Measurements from ENCODE around the gene RETSAT.
"Not testable (repeated sequence)": the region's sequence is repeated elsewhere in the genome, so short reads cannot be mapped to it uniquely, and the experiment has no call there.

The RETSAT gene

DNA sequence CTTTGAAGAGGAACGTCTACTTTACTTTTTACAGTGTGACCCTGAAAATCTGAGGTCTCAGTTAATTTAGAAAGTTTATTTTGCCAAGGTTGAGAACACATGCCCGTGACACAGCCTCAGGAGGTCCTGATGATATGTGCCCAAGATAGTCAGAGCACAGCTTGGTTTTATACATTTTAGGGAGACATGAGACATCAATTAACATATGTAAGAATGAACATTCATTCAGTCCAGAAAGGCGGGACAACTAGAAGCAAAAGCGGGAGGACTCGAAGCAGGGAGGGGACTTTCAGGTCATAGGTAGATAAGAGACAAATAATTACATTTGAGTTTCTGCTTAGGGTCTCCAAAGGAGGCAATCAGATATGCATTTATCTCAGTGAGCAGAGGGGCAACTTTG, 23.9 kb upstream of the RETSAT start:
- no peak for DNase-seq (ENCODE audit: low spot score)

GRCh38 chr2:85377083-85377482, 22.8 kb upstream of the RETSAT start:
- DNase-seq (ENCODE audit: low spot score) = no peak

DNA sequence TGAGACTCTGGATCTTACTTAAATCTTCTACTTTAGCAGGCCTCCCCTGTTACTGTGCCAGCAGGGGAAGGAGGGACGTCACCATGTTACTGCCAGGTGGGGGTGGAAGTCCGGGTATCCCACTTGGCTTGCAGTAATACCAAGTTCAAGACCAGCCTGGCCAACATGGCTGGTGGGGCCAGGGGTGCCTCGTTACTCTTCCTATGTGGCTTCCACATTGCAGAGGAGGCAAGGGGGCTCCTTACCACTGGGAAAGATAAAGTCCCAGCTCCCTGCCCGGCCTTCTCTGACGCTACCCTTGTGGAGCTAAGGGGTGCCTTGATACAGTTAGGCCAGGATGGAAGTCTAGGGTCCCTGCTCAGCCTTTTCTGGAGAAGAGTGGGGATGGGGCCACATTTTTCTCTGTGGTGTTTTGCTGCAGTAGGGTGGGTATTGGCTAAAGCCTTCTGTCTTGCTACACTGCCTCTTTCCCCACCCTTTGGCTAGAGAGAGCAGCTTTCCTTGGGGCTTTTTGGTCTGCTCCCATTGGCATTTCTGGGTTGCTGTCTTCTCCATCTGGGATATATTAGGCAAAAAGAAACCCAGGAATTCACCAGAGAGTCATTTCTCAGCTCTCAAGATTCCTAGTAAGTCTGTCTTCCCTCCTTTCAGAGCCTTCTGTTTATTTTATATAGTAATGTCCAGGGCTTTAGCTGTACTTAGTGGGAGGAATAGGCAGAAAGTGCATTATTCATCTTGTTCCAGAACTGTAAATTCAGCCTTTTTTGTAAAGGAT, 22.1 kb upstream of the RETSAT start:
- no peak for DNase-seq (ENCODE audit: low spot score)

- DNase-seq (ENCODE audit: low spot score) = no peak
Measured at GRCh38 chr2:85371045-85371444, 16.7 kb upstream of the RETSAT start.

- DNase-seq (ENCODE audit: low spot score) = no peak
Measured at GRCh38 chr2:85369500-85369899, 15.2 kb upstream of the RETSAT start.

GRCh38 chr2:85368921-85369320, 14.6 kb upstream of the RETSAT start:
- DNase-seq (ENCODE audit: low spot score) = no peak

- DNase-seq (ENCODE audit: low spot score) = no peak
Measured at GRCh38 chr2:85367180-85367579, 12.9 kb upstream of the RETSAT start.

DNA sequence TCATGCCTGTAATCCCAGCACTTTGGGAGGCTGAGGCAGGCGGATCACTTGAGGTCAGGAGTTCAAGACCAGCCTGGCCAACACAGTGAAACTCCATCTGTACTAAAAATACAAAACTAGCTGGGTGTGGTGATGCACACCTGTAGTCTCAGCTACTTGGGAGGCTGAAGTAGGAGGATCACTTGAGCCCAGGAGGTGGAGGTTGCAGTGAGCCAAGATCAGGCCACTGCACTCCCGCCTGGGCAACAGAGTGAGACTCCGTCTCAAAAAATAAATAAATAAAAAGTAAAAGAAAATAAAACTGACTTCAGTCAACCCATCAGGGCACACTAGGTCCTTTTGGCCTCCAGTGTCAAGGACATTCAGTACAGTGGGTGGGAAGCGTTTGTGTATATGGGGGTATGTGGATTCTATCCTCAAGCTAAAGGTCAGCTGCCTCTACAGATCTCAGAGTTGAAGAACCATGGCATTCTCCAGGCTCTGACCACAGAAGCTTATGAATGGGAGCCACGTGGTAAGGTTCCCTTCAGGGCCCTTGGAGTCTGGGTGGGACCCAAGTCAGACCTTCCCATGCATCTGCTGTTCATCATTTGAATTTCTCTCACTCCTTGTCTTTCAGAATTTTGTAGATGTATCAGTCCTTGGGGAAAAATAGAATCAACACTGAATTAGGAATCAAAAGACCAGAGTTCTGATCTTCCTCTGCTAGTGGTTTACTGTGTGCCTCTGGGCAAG, 8.5 kb upstream of the RETSAT start:
- not testable (repeated sequence) for DNase-seq (ENCODE audit: low spot score)

DNA sequence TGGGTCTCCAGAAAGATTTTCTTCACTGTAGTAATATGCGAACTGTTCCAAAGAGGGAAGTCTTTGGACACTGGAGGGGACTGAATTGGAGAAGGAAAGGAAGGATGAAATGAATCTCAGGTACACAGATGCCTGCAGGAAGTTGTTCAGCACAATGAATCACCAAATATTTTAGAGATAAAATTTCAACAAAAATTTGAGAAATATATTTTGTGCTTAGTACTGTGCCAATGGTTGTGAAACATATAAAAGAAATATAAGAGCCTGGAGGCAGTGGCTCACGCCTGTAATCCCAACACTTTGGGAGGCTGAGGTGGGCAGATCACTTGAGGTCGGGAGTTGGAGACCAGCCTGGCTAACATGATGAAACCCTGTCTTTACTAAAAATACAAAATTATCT, 3.4 kb upstream of the RETSAT start:
- DNase-seq (ENCODE audit: low spot score) = no peak

DNA sequence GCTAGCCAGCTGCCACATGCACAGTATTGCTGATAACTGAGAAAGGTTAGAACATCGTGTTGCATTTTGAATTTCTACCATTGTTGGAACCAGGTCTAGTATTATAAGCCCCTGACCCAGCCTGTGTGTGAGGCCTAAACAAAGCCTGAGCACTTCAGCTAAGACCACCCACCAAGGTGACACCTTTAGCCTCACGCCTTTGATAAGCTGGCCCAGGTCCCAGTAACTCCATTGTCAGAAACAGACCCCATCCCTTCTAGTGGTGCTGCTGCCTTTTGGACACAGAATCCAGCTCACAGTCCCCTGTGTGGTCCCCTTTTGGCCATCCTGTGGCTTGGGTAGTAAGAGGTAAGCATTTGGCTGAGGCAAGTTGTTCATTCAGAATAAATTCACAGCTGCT, 1.9 kb upstream of the RETSAT start:
- no peak for DNase-seq (ENCODE audit: low spot score)

- no peak for DNase-seq (ENCODE audit: low spot score)
Measured at GRCh38 chr2:85355521-85355920, 1.2 kb upstream of the RETSAT start.

GRCh38 chr2:85355073-85355410, 714 bp upstream of the RETSAT start:
- no peak for DNase-seq (ENCODE audit: low spot score)

GRCh38 chr2:85353876-85354285, 447 bp downstream of the RETSAT start:
- DNase-seq (ENCODE audit: low spot score) = no peak

DNA sequence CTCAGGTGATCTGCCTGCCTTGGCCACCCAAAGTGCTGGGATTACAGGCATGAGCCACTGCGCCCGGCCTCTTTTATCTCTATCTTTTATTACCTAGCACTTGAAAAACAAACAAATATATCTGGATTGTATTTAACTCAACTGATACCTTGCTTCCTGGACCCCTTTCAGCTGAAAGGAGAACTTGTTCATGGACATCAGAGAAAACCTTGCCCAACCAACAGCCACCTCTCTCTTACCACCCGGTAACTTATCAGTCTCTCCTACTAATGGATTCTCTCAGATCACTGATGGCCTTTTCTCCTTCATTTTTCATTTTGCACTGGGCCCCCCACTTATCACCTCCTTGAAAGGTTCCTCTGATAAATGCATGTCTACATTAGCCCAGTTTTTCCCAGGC, 6.7 kb downstream of the RETSAT start:
- no peak for DNase-seq (ENCODE audit: low spot score)

GRCh38 chr2:85344356-85344954, 9.9 kb downstream of the RETSAT start:
- DNase-seq (ENCODE audit: low spot score) = no peak

- not testable (repeated sequence) for DNase-seq (ENCODE audit: low spot score)
Measured at GRCh38 chr2:85343207-85343895, 11.0 kb downstream of the RETSAT start.

DNA sequence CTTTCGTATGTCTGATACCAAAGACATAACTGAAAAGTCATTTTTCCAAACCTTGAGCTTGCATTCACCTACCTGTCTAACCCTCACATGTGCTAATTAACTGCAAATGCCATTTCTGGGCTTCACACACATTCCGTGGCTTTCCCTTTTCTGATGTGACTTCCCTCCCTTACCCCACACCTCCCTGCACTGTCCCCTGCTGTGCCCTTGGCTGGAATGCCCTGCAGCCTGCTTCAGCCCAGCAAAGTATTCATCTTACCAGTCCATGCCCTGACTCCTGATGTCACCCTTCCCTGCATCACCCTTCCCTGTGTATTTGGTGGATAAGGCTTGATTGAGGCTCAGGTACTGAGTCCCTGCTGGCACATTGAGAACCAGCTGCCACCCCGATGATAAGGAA, 12.2 kb downstream of the RETSAT start:
- no peak for DNase-seq (ENCODE audit: low spot score)

DNA sequence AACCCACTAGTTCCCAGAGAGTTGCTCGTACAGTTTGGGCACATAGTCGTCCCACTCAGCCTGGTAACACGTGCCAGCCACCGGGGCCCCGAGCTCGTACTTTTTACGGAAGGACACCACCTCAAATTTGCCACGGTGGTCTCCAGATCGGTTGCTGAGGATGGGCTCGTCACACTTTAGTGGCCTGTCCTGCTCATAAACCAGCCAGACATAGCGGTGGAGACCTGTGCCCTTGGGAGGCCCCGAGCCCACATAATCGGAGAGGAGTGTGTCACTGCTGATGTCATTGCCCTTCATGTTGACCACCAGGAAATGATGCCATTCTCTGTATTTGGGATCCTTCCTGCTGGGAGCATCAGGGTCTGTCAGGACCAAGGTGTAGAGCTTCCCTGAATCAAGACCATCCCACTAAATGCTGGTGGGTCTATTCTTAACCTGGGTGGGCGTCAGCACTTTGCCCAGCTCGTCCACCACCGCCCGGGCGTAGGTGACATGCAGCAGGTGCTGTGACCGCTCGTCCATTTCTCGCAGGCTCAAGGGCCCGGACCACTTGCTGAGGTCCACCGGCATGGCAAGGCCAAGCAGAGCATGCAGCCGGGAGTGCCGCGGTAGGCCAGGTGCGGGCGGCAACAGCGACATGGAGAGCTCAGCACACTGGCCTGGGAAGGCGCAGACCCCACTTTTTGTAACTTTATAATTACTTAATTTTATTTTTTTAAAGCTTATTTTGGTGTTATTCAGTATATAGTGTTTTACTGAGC, 12.9 kb downstream of the RETSAT start:
- no peak for DNase-seq (ENCODE audit: low spot score)

DNA sequence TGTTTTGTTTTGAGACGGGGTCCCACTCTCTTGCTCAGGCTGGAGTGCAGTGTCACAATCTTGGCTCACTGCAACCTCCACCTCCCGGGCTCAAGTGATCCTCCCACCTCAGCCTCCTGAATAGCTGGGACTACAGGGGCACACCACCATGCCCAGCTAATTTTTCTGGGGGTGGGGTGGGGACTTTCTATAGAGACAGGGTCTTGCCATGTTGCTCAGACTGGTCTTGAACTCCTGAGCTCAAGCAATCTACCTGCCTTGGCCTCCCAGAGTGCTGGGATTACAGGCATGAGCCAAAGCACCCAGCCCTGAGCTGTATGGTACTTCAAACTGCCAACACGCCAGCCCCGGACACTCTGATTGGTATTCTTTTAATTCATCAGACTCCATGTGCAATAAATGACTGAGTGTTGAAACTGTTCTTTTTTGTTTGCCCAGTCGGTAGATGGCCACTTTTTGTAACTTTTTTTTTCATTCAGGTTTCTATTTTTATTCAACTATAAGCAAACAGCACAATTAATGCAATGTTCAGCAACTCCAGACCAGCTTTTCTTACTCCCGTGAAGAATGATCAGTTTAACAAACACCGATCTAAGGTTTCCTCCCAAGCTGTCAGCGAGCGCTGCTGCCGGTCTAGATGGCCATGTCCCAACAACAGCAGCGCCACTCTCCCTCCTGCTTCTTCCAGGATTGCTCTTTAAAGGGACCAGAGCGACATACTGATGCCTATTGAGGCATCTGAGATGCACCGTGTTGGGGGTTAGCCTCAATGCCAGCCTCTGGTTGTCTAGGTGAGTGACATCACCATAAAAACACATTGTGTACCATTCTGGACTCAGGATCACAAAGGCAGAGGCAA, 14.1 kb downstream of the RETSAT start:
- DNase-seq (ENCODE audit: low spot score) = no peak

GRCh38 chr2:85334928-85335327, 19.4 kb downstream of the RETSAT start:
- DNase-seq (ENCODE audit: low spot score) = no peak

- DNase-seq (ENCODE audit: low spot score) = not testable (repeated sequence)
Measured at GRCh38 chr2:85333877-85334276, 20.5 kb downstream of the RETSAT start.
